ENCODE results near the gene RNASEH2C. TPM values are rescaled to one million over a fixed set of nuclear protein-coding genes. Genes with fewer than 3 reads are reported as not detected.
A peak's percentile ranks its signal among the peaks of the same experiment; 100 is the strongest.

RNASEH2C gene
- total RNA-seq, 1 donor from 2014 or later, result 42.5 TPM

GRCh38 chr11:65703846-65704245 is 16.8 kb downstream of the RNASEH2C start:
- intact Hi-C loops (cut with DNase I), result no loop called here
- no peak for ATAC-seq

DNA sequence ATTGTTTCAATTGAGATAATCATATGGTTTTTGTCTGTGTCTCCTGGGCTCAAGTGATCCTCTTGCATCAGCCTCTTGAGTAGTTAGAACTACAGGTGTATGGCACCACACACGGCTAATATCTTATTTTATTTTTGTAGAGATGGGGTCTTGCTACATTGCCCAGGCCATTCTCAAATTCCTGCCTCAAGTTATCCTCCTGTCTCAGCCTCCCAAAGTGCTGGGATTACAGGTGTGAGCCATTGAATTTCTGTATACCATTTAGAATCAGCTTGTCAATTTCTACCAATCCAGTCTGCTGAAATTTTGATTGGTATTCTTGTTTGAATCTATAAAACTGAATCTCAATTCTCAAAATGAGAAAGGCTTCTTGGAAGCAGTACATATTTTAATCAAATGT is 18.9 kb downstream of the RNASEH2C start:
- Histone ChIP-seq H3K36me3 (no peaks in the 10 kb centered on the region), H3K9me3 (no peaks in the 10 kb centered on the region), H3K4me1 (peaks cover 4% of the 10 kb centered on the region), H3K4me3 (no peak overlapping the region), H3K27ac (no peak overlapping the region), H3K27me3 (no peaks in the 10 kb centered on the region)
- no peak for ATAC-seq
- DNase-seq, result no peak
- intact Hi-C loops (cut with DNase I), result no loop called here
- TF ChIP-seq, protein P1, sequence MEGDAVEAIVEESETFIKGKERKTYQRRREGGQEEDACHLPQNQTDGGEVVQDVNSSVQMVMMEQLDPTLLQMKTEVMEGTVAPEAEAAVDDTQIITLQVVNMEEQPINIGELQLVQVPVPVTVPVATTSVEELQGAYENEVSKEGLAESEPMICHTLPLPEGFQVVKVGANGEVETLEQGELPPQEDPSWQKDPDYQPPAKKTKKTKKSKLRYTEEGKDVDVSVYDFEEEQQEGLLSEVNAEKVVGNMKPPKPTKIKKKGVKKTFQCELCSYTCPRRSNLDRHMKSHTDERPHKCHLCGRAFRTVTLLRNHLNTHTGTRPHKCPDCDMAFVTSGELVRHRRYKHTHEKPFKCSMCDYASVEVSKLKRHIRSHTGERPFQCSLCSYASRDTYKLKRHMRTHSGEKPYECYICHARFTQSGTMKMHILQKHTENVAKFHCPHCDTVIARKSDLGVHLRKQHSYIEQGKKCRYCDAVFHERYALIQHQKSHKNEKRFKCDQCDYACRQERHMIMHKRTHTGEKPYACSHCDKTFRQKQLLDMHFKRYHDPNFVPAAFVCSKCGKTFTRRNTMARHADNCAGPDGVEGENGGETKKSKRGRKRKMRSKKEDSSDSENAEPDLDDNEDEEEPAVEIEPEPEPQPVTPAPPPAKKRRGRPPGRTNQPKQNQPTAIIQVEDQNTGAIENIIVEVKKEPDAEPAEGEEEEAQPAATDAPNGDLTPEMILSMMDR (IDR thresholded peaks at IDR 0.05), result no peak

More at GRCh38 chr11:65703846-65704245, 16.8 kb downstream of the RNASEH2C start:
- H3K36me3 ChIP-seq, result no peaks in the 10 kb centered on the region
- DNase-seq, result no peak
- TF ChIP-seq, protein P1 (IDR thresholded peaks at IDR 0.05), result no peak
- peaks cover 5% of the 10 kb centered on the region for H3K4me1 ChIP-seq
- no peak overlapping the region for H3K4me3 ChIP-seq
- no peak overlapping the region for H3K27ac ChIP-seq
- H3K9me3 ChIP-seq, result no peaks in the 10 kb centered on the region
- no peaks in the 10 kb centered on the region for H3K27me3 ChIP-seq

- Histone ChIP-seq H3K4me1 (peaks cover 3% of the 10 kb centered on the region), H3K27me3 (no peaks in the 10 kb centered on the region), H3K36me3 (no peaks in the 10 kb centered on the region), H3K9me3 (no peaks in the 10 kb centered on the region), H3K4me3 (no peak overlapping the region), H3K27ac (no peak overlapping the region)
- ATAC-seq (peak; percentile 39), DNase-seq (no peak)
- TF ChIP-seq, protein P1 (IDR thresholded peaks at IDR 0.05), result no peak
- intact Hi-C loops (cut with DNase I), result no loop called here
These were observed 20.2 kb downstream of the RNASEH2C start for GRCh38 chr11:65700399-65700798.

GRCh38 chr11:65699306-65699705 is 21.3 kb downstream of the RNASEH2C start:
- DNase-seq (peak; percentile 31), ATAC-seq (no peak)
- Histone ChIP-seq H3K4me1 (peaks cover 3% of the 10 kb centered on the region), H3K27me3 (no peaks in the 10 kb centered on the region), H3K9me3 (no peaks in the 10 kb centered on the region), H3K36me3 (no peaks in the 10 kb centered on the region), H3K4me3 (no peak overlapping the region), H3K27ac (no peak overlapping the region)
- TF ChIP-seq, protein P1 (IDR thresholded peaks at IDR 0.05), result no peak
- intact Hi-C loops (cut with DNase I), result no loop called here

GRCh38 chr11:65698205-65698604 is 22.4 kb downstream of the RNASEH2C start:
- TF ChIP-seq, protein P1 (IDR thresholded peaks at IDR 0.05), result no peak
- Histone ChIP-seq H3K36me3 (no peaks in the 10 kb centered on the region), H3K4me1 (peaks cover 3% of the 10 kb centered on the region), H3K27me3 (no peaks in the 10 kb centered on the region), H3K27ac (no peak overlapping the region), H3K4me3 (no peak overlapping the region), H3K9me3 (no peaks in the 10 kb centered on the region)
- DNase-seq (no peak), ATAC-seq (peak; percentile 62)
- intact Hi-C loops (cut with DNase I), result no loop called here
